ENCODE data around the gene KRTAP10-4.
"Not testable (repeated sequence)": the region's sequence is repeated elsewhere in the genome, so short reads cannot be mapped to it uniquely, and the experiment has no call there.

GRCh38 chr21:44610157-44610843 is 36.8 kb downstream of the KRTAP10-4 start:
- not testable (repeated sequence) for TF ChIP-seq CTCF (IDR thresholded peaks at IDR 0.05 in 8 of 11, conservative IDR thresholded peaks at IDR 0.05 in 3 of 11); POLR2AphosphoS5 (IDR thresholded peaks at IDR 0.05)

Data from spleen (tissue), 7 donors.